Measurements from ENCODE around the gene PLCB1. TPM values are rescaled to one million over a fixed set of nuclear protein-coding genes. Genes with fewer than 3 reads are reported as not detected.

The PLCB1 gene
- total and polyA plus RNA-seq, 10 of the 15 experiments (the other 5 are each of a cell fraction or from before 2014, with no cell fraction given) = 0.05 to 5.3 (median 0.17) TPM; not detected in 1

GRCh38 chr20:8293750-8294149 is 161.7 kb downstream of the PLCB1 start:
- 16% methylated on average over 4 of the region's 4 CpGs for WGBS (ENCODE audit: insufficient coverage, insufficient replicate concordance, low lambda C conversion rate, missing lambda C conversion rate)
- ATAC-seq = no peak
- TF ChIP-seq RFX5 (IDR thresholded peaks at IDR 0.05; ENCODE audit: low read depth, low read length) = no peak
- TF ChIP-seq ESRRA (IDR thresholded peaks at IDR 0.05; ENCODE audit: low read length) = no peak
- TF ChIP-seq MEF2B (IDR thresholded peaks at IDR 0.05; ENCODE audit: partially characterized antibody, poor library complexity, severe bottlenecking) = no peak
- TF ChIP-seq MXI1 (IDR thresholded peaks at IDR 0.05; ENCODE audit: low read depth, low read length) = no peak
- no peak for TF ChIP-seq SMAD5 (IDR thresholded peaks at IDR 0.05; ENCODE audit: low read depth)
- TF ChIP-seq TCF3 (IDR thresholded peaks at IDR 0.05; ENCODE audit: borderline replicate concordance, insufficient read depth, low read depth, low read length) = no peak
- no peak for TF ChIP-seq YBX1 (IDR thresholded peaks at IDR 0.05)
- no peak for TF ChIP-seq ZBTB4 (CRISPR knock-in tag; IDR thresholded peaks at IDR 0.05)
- TF ChIP-seq SKIL (IDR thresholded peaks at IDR 0.05; ENCODE audit: low read depth, poor library complexity, severe bottlenecking) = no peak
- no peak for TF ChIP-seq NFIC (IDR thresholded peaks at IDR 0.05; ENCODE audit: low read depth, low read length)
- TF ChIP-seq TARDBP (IDR thresholded peaks at IDR 0.05; ENCODE audit: borderline replicate concordance) = no peak
- TF ChIP-seq PKNOX1 (IDR thresholded peaks at IDR 0.05) = no peak
- TF ChIP-seq BCL3 (IDR thresholded peaks at IDR 0.05; ENCODE audit: borderline replicate concordance, insufficient read depth, low read depth, low read length, poor library complexity, severe bottlenecking) = no peak
- TF ChIP-seq EZH2 (IDR thresholded peaks at IDR 0.05; ENCODE audit: borderline replicate concordance, control insufficient read depth, low read depth, low read length) = no peak

More at GRCh38 chr20:8293750-8294149, 161.7 kb downstream of the PLCB1 start:
- DNase-seq (ENCODE audit: low read depth, low spot score) (no peak), FAIRE-seq (no peak)
- H3K9me3 ChIP-seq (replicated peaks; ENCODE audit: control insufficient read depth, insufficient read depth, low read length) = no peaks in the 10 kb centered on the region
- no peaks in the 10 kb centered on the region for H3K27me3 ChIP-seq (replicated peaks in 1 of 2; ENCODE audit: control insufficient read depth in 2 of 2, insufficient read depth in 2 of 2, low read length in 1 of 2)
- no peak overlapping the region for H3K4me2 ChIP-seq (ENCODE audit: control insufficient read depth, insufficient read depth)
- in situ Hi-C loops (cut with MboI) (no loop called here), intact Hi-C loops (cut with micrococcal nuclease; ENCODE audit: unreplicated experiment) (loop anchor here (5.0 kb wide), 1 partner anchor 161 kb away; the partner anchor contains the start of gene PLCB1)
- CTCF ChIA-PET = no interaction called here
- no peak overlapping the region for H3K9ac ChIP-seq (ENCODE audit: control insufficient read depth, insufficient read depth, low read length)
- RAD21 ChIA-PET (ENCODE audit: unreplicated experiment) = no interaction called here
- H3K27ac ChIP-seq (ENCODE audit: control insufficient read depth, insufficient read depth) = no peak overlapping the region
- SMC1A ChIA-PET (ENCODE audit: uncharacterized antibody, unreplicated experiment) = no interaction called here
- no TSS peak for BruUV-seq (replicated peaks)
- POLR2A ChIA-PET = no interaction called here
- H3K79me2 ChIP-seq (ENCODE audit: control insufficient read depth, insufficient read depth, low read length) = no peaks in the 10 kb centered on the region
- H3K4me3 ChIP-seq = no peak overlapping the region
- H3K36me3 ChIP-seq (ENCODE audit: control insufficient read depth in 2 of 2, insufficient read depth in 2 of 2, low read length in 1 of 2) = no peaks in the 10 kb centered on the region
- no peaks in the 10 kb centered on the region for H4K20me1 ChIP-seq (ENCODE audit: control insufficient read depth, insufficient read depth)
- no peaks in the 10 kb centered on the region for H3K4me1 ChIP-seq (ENCODE audit: control insufficient read depth, insufficient read depth, low read length)
- no peak overlapping the region for H2AFZ ChIP-seq (ENCODE audit: control insufficient read depth, low read depth, low read length)
